BJ (cell line): Measurements from ENCODE around the gene ZNF217. TPM values are rescaled to one million over a fixed set of nuclear protein-coding genes. Genes with fewer than 3 reads are reported as not detected.
"Not testable (repeated sequence)": the region's sequence is repeated elsewhere in the genome, so short reads cannot be mapped to it uniquely, and the experiment has no call there.

Experiments
- CTCF ChIA-PET: fragments of 350-600 bp; formaldehyde crosslinking; extraction: SDS; loops from one replicate; lab custom pipeline; 2021; ENCODE audit warnings: antibody characterized with exemption, inconsistent platforms; lab: Yijun Ruan, JAX
- POLR2A ChIA-PET: fragments of 300-600 bp; sonication (Branson Sonifier 250); formaldehyde crosslinking; extraction: SDS; loops from one replicate; lab custom pipeline; 2021; ENCODE audit warnings: antibody characterized with exemption; lab: Charles Lee
- DNase-seq: peaks from one replicate; pipeline ENCODE4 v3.0.0-alpha.2; 2011; ENCODE audit warnings: low read depth
- H3K27me3 ChIP-seq: 2 replicates; pipeline ENCODE4 v1.6.0; 2011; ENCODE audit warnings: low read length; ENCODE audit not compliant: control insufficient read depth, insufficient read depth
- H3K36me3 ChIP-seq: 2 replicates; pipeline ENCODE4 v1.5.1; 2011; ENCODE audit warnings: low read length; ENCODE audit not compliant: control insufficient read depth, insufficient read depth
- H3K4me3 ChIP-seq: 2 replicates; pipeline ENCODE4 v1.5.1; 2011; ENCODE audit warnings: low read depth, mild to moderate bottlenecking, control low read depth, low read length
- polyA plus RNA-seq: library from polyadenylated mRNA; depleted of rRNA; stranded (reverse); fragments of >200 nt; gene quantifications from 2 replicates; pipeline ENCODE4 v1.2.3, GENCODE V29; 2011
- TF ChIP-seq, protein P1 (sequence below): IDR thresholded peaks from 2 replicates; pipeline ENCODE4 v1.5.1; 2011; ENCODE audit warnings: low read depth, mild to moderate bottlenecking, control low read depth, inconsistent platforms, low read length, moderate library complexity; ENCODE audit not compliant: insufficient read depth

Gene ZNF217
- polyA plus RNA-seq, 1 experiment, result 9.4 TPM

- TF ChIP-seq, protein P1, sequence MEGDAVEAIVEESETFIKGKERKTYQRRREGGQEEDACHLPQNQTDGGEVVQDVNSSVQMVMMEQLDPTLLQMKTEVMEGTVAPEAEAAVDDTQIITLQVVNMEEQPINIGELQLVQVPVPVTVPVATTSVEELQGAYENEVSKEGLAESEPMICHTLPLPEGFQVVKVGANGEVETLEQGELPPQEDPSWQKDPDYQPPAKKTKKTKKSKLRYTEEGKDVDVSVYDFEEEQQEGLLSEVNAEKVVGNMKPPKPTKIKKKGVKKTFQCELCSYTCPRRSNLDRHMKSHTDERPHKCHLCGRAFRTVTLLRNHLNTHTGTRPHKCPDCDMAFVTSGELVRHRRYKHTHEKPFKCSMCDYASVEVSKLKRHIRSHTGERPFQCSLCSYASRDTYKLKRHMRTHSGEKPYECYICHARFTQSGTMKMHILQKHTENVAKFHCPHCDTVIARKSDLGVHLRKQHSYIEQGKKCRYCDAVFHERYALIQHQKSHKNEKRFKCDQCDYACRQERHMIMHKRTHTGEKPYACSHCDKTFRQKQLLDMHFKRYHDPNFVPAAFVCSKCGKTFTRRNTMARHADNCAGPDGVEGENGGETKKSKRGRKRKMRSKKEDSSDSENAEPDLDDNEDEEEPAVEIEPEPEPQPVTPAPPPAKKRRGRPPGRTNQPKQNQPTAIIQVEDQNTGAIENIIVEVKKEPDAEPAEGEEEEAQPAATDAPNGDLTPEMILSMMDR, result no peak
- POLR2A ChIA-PET, result no interaction called here
Measured at GRCh38 chr20:53639128-53639527, 45.5 kb upstream of the ZNF217 start.

GRCh38 chr20:53637310-53637709 lies 43.7 kb upstream of the ZNF217 start:
- POLR2A ChIA-PET, H3K27me3 ChIP-seq, H3K4me3 ChIP-seq, H3K36me3 ChIP-seq, DNase-seq, CTCF ChIA-PET: not testable (repeated sequence)

More at GRCh38 chr20:53639128-53639527, 45.5 kb upstream of the ZNF217 start:
- CTCF ChIA-PET, result no interaction called here
- no peak for DNase-seq
- Histone ChIP-seq H3K27me3 (no peaks in the 10 kb centered on the region), H3K4me3 (no peak overlapping the region), H3K36me3 (no peaks in the 10 kb centered on the region)

- Histone ChIP-seq H3K27me3 (no peaks in the 10 kb centered on the region), H3K36me3 (no peaks in the 10 kb centered on the region), H3K4me3 (no peak overlapping the region)
- ChIA-PET CTCF (no interaction called here), POLR2A (no interaction called here)
- DNase-seq, result no peak
- TF ChIP-seq, protein P1, result no peak
Measured at GRCh38 chr20:53636540-53637097, 43.0 kb upstream of the ZNF217 start.

DNA sequence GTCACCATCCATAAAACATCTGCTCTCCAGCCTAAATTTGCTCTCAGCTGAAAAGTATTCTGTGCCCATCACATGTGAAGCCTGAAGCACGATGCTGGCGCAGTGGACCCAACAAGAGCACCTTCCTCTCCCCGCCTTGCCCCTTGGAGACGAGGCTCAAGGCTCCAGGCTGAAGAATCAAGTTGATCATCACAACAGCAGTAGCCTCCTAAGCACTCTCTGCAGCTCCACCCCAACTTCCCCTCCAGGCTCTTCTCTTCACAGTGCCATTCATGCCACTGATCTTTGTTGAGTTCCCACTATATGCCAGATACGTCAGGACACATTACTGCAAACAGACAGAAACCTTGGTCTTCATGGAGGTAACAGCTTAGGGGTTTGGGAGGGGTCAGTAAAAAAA lies 41.6 kb upstream of the ZNF217 start:
- ChIA-PET POLR2A (interaction anchor here (0.6 kb wide), 1 partner anchor 16 kb away, joined by 3 read pairs; no protein-coding TSS in a partner anchor), CTCF (no interaction called here)
- no peak for DNase-seq
- Histone ChIP-seq H3K36me3 (no peaks in the 10 kb centered on the region), H3K4me3 (no peak overlapping the region), H3K27me3 (no peaks in the 10 kb centered on the region)
- TF ChIP-seq, protein P1, result no peak

DNA sequence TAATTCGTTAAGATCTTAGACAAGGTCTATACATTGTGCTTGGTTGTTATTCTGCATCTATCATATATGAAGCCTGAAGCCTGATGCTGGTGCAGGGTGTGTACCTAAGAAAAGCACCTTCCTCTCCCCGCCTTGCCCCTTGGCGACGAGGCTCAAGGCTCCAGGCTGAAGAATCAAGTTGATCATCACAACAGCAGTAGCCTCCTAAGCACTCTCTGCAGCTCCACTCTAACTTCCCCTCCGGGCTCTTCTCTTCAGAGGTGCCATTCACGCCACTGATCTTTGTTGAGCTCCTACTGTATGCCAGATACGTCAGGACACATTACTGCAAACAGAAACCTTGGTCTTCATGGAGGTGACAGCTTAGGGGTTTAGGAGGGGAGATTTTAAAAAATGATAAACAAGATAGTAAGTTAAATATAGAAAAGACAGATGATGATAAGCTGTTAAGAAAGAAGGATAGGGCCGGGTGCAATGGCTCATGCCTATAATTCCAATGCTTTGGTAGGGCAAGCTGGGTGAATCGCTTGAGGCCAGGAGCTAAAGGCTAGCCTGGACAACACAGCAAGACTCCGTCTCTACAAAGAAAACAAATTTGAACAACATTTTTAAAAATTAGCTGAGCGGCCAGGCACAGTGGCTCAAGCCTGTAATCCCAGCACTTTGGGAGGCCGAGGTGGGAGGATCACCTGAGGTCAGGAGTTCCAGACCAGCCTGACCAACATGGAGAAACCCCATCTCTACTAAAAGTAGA lies 38.4 kb upstream of the ZNF217 start:
- Histone ChIP-seq H3K36me3 (no peaks in the 10 kb centered on the region), H3K27me3 (no peaks in the 10 kb centered on the region), H3K4me3 (no peak overlapping the region)
- ChIA-PET CTCF (interaction anchor here (1.1 kb wide), 1 partner anchor 26 kb away, joined by 4 read pairs; no protein-coding TSS in a partner anchor), POLR2A (no interaction called here)
- no peak for DNase-seq
- TF ChIP-seq, protein P1, result no peak
